Type B pancreatic cell (in vitro differentiated cells): ENCODE data around the gene PIWIL4. TPM values are rescaled to one million over a fixed set of nuclear protein-coding genes. Genes with fewer than 3 reads are reported as not detected.
"Not testable (repeated sequence)": the region's sequence is repeated elsewhere in the genome, so short reads cannot be mapped to it uniquely, and the experiment has no call there.

Experiments
- DNase-seq: peaks from one replicate; pipeline ENCODE4 v3.0.0; 2021; ENCODE audit warnings: mixed read lengths; ENCODE audit not compliant: unreplicated experiment; ENCODE audit errors: extremely low spot score
- H3K27ac Mint-ChIP-seq: 2 replicates; pipeline ENCODE4 v1.8.0; 2021; ENCODE audit warnings: mild to moderate bottlenecking, mixed read lengths
- H3K27me3 Mint-ChIP-seq: 2 replicates; pipeline ENCODE4 v1.8.0; 2021; ENCODE audit warnings: mixed read lengths
- H3K36me3 Mint-ChIP-seq: 2 replicates; pipeline ENCODE4 v1.8.0; 2021; ENCODE audit warnings: mixed read lengths
- H3K4me1 Mint-ChIP-seq: one replicate; pipeline ENCODE4 v1.8.0; 2021; ENCODE audit warnings: mixed read lengths; ENCODE audit not compliant: unreplicated experiment
- H3K4me3 Mint-ChIP-seq: 2 replicates; pipeline ENCODE4 v1.8.0; 2021; ENCODE audit warnings: mild to moderate bottlenecking, mixed read lengths
- H3K9me3 Mint-ChIP-seq: 2 replicates; pipeline ENCODE4 v1.8.0; 2021; ENCODE audit warnings: mixed read lengths
- CTCF ChIP-seq: fragments of 200-600 bp; sonication (generic); conservative IDR thresholded peaks from 2 replicates; pipeline ENCODE4 v1.5.0; 2021; ENCODE audit warnings: antibody characterized with exemption, mild to moderate bottlenecking
- total RNA-seq: library from RNA; stranded (reverse); gene quantifications from 2 replicates; pipeline ENCODE4 v1.2.1, GENCODE V29; 2021; ENCODE audit warnings: low replicate concordance

Gene PIWIL4
- total RNA-seq, 1 donor from 2014 or later: 4.2 TPM

- TF ChIP-seq CTCF: no peak
- peak overlapping the region; percentile 41 for H3K27ac Mint-ChIP-seq
Measured at GRCh38 chr11:94604482-94604881, 37.3 kb downstream of the PIWIL4 start.

GRCh38 chr11:94613120-94613519 lies 46.0 kb downstream of the PIWIL4 start:
- peaks cover 29% of the 10 kb centered on the region for H3K36me3 Mint-ChIP-seq

More at GRCh38 chr11:94604482-94604881, 37.3 kb downstream of the PIWIL4 start:
- H3K4me3 Mint-ChIP-seq: peak overlapping the region; percentile 2
- no peaks in the 10 kb centered on the region for H3K27me3 Mint-ChIP-seq
- peaks cover 16% of the 10 kb centered on the region for H3K4me1 Mint-ChIP-seq
- peaks cover 17% of the 10 kb centered on the region for H3K36me3 Mint-ChIP-seq
- DNase-seq: no peak
- H3K9me3 Mint-ChIP-seq: peaks cover 9% of the 10 kb centered on the region

GRCh38 chr11:94623120-94623735 lies 56.1 kb downstream of the PIWIL4 start:
- Mint-ChIP-seq H3K36me3 (peaks cover 5% of the 10 kb centered on the region), H3K4me1 (peaks cover 5% of the 10 kb centered on the region), H3K27me3 (no peaks in the 10 kb centered on the region), H3K9me3 (peaks cover 12% of the 10 kb centered on the region), H3K4me3 (no peak overlapping the region), H3K27ac (peak overlapping the region; percentile 25)
- TF ChIP-seq CTCF: peak; percentile 89
- DNase-seq: no peak

More at GRCh38 chr11:94613120-94613519, 46.0 kb downstream of the PIWIL4 start:
- H3K27ac Mint-ChIP-seq: no peak overlapping the region
- no peaks in the 10 kb centered on the region for H3K27me3 Mint-ChIP-seq
- H3K4me1 Mint-ChIP-seq: no peaks in the 10 kb centered on the region
- no peak for DNase-seq
- H3K4me3 Mint-ChIP-seq: no peak overlapping the region
- TF ChIP-seq CTCF: no peak
- H3K9me3 Mint-ChIP-seq: peaks cover 22% of the 10 kb centered on the region

GRCh38 chr11:94625422-94625821 lies 58.3 kb downstream of the PIWIL4 start:
- H3K27me3 Mint-ChIP-seq, DNase-seq, H3K27ac Mint-ChIP-seq, H3K4me3 Mint-ChIP-seq, H3K4me1 Mint-ChIP-seq, H3K36me3 Mint-ChIP-seq: not testable (repeated sequence)
- H3K9me3 Mint-ChIP-seq: peaks cover 12% of the 10 kb centered on the region

- not testable (repeated sequence) for H3K27ac Mint-ChIP-seq, H3K4me3 Mint-ChIP-seq, DNase-seq, H3K27me3 Mint-ChIP-seq, H3K4me1 Mint-ChIP-seq, H3K36me3 Mint-ChIP-seq
- H3K9me3 Mint-ChIP-seq: peaks cover 12% of the 10 kb centered on the region
Measured at GRCh38 chr11:94627003-94627560, 59.9 kb downstream of the PIWIL4 start.

- Mint-ChIP-seq H3K36me3 (peaks cover 5% of the 10 kb centered on the region), H3K4me1 (no peaks in the 10 kb centered on the region), H3K27ac (no peak overlapping the region), H3K27me3 (no peaks in the 10 kb centered on the region), H3K9me3 (peaks cover 12% of the 10 kb centered on the region), H3K4me3 (no peak overlapping the region)
- TF ChIP-seq CTCF: no peak
- no peak for DNase-seq
Measured at GRCh38 chr11:94629741-94630140, 62.6 kb downstream of the PIWIL4 start.
